ENCODE data around the gene SAMD14. TPM values are rescaled to one million over a fixed set of nuclear protein-coding genes. Genes with fewer than 3 reads are reported as not detected.
A peak's percentile ranks its signal among the peaks of the same experiment; 100 is the strongest.

The SAMD14 gene
- total and polyA plus RNA-seq, 12 donors = 1.1 to 12.6 (median 3.3) TPM

DNA sequence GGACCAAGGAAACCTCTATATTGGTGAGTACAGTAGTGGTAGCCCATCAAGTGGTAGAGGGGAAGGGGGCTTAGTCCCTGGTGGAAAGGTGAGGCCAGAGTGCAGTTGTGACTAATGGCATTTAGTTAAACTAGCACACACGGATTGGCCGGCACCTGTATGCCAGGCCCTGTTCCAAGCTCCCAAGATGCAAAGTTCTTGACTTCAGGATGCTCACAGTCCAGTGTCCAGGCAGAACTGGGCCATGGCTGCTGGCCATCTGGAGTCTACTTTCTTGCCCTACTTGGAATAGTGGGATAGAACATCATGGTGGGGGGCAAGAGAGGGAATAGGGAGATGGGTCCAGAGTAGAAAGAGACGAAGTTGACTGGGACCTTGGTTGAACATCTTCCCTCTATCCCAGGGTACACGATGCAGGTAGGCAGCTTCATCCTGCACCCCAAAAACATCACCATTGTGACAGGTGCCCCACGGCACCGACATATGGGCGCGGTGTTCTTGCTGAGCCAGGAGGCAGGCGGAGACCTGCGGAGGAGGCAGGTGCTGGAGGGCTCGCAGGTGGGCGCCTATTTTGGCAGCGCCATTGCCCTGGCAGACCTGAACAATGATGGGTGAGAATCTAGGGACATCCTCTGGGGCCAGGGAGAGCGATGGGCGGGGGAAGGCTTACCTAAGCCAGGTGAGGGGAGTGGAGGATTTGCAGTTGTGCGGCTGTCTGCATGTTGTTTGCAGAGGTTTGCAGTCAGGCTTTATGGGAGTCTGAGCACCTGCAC lies 58.9 kb downstream of the SAMD14 start:
- Histone ChIP-seq H3K9me3 (replicated peaks in 1 of 3) (no peaks in the 10 kb centered on the region), H3K4me3 (no peak overlapping the region), H3K27ac (no peak overlapping the region), H3K27me3 (no peaks in the 10 kb centered on the region), H3K4me1 (replicated peaks in 1 of 2) (peaks cover 0 to 8% of the 10 kb centered on the region in 2 donors), H3K36me3 (replicated peaks in 1 of 2) (peaks cover 0 to 79% of the 10 kb centered on the region in 2 donors)
- WGBS, 4 donors = 91 to 99% (median 94%) methylated on average over 12 to 16 of the region's 16 CpGs
- TF ChIP-seq, protein P1, sequence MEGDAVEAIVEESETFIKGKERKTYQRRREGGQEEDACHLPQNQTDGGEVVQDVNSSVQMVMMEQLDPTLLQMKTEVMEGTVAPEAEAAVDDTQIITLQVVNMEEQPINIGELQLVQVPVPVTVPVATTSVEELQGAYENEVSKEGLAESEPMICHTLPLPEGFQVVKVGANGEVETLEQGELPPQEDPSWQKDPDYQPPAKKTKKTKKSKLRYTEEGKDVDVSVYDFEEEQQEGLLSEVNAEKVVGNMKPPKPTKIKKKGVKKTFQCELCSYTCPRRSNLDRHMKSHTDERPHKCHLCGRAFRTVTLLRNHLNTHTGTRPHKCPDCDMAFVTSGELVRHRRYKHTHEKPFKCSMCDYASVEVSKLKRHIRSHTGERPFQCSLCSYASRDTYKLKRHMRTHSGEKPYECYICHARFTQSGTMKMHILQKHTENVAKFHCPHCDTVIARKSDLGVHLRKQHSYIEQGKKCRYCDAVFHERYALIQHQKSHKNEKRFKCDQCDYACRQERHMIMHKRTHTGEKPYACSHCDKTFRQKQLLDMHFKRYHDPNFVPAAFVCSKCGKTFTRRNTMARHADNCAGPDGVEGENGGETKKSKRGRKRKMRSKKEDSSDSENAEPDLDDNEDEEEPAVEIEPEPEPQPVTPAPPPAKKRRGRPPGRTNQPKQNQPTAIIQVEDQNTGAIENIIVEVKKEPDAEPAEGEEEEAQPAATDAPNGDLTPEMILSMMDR (IDR thresholded peaks at IDR 0.05) = no peak
- no peak for TF ChIP-seq POLR2A (IDR thresholded peaks at IDR 0.05)
- intact Hi-C loops (cut with DNase I) = loop anchor here in 1 of 2 donors (5.0 kb wide), 1 partner anchor 44 kb away; no protein-coding TSS in a partner anchor
- DNase-seq = no peak

DNA sequence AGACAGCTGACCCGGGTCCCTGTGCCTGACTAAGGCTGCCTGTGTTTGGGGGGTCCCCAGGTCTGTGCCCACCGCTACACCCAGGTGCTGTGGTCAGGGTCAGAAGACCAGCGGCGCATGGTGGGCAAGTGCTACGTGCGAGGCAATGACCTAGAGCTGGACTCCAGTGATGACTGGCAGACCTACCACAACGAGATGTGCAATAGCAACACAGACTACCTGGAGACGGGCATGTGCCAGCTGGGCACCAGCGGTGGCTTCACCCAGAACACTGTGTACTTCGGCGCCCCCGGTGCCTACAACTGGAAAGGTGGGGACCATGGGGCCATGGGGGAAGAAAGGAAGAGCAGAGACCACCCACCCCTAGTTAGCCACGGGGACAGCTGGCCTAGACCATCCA lies 62.0 kb downstream of the SAMD14 start:
- Histone ChIP-seq H3K27me3 (no peaks in the 10 kb centered on the region), H3K4me1 (replicated peaks in 1 of 2) (peaks cover 18 to 33% of the 10 kb centered on the region in 2 donors), H3K4me3 (no peak overlapping the region), H3K9me3 (replicated peaks in 1 of 3) (no peaks in the 10 kb centered on the region), H3K36me3 (replicated peaks in 1 of 2) (peaks cover 0 to 55% of the 10 kb centered on the region in 2 donors), H3K27ac (no peak overlapping the region)
- intact Hi-C loops (cut with DNase I) = no loop called here
- WGBS, 4 donors = 85 to 96% (median 94%) methylated on average over 8 to 13 of the region's 13 CpGs
- TF ChIP-seq POLR2A (IDR thresholded peaks at IDR 0.05) = no peak
- TF ChIP-seq, protein P1 (IDR thresholded peaks at IDR 0.05) = no peak
- DNase-seq = no peak

DNA sequence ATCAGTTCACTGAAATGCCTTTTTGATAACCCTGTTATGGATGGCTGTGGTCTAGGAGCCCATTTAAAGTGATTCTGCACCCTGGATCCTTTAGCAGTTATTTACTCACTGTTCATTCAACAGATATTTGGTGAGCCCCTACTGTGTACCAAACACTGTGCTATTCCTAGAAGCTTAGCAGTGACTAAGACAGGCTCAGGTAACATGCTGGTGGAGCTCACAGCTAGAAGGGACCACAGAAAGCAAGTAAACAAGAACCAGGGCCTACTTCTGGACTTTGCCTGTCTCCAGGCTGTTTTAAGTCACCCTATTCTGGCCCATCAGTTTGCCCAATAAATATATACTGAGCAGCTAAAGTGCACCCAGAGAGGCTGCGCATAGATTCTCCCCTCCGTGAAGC lies 63.0 kb downstream of the SAMD14 start:
- intact Hi-C loops (cut with DNase I) = no loop called here
- WGBS, 4 donors = 94 to 100% (median 98%) methylated on average over 2 of the region's 2 CpGs
- Histone ChIP-seq H3K4me3 (no peak overlapping the region), H3K4me1 (replicated peaks in 1 of 2) (peaks cover 28 to 37% of the 10 kb centered on the region in 2 donors), H3K27ac (no peak overlapping the region), H3K27me3 (no peaks in the 10 kb centered on the region), H3K36me3 (replicated peaks in 1 of 2) (peaks cover 0 to 47% of the 10 kb centered on the region in 2 donors), H3K9me3 (replicated peaks in 1 of 3) (no peaks in the 10 kb centered on the region)
- DNase-seq = no peak
- no peak for TF ChIP-seq POLR2A (IDR thresholded peaks at IDR 0.05)
- TF ChIP-seq, protein P1 (IDR thresholded peaks at IDR 0.05) = no peak

DNA sequence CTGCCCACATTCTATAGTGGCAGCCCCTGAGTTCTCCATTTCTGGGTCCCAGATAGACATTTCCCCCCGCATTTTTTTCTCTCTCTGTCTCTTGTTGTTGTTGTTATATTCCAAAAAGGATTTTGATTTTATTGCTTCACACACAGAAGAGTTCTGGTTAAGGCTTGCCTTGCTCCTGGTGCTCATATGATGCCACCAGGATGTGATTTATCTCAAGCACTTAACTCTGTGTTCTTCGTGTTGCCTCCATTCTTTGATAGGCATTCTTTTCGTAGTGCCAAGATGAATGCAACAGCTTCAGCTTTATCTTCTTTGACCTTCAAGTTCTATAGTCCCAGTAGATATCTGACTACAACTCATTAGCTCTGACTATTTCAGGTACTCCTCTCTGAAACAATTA lies 64.9 kb downstream of the SAMD14 start:
- TF ChIP-seq, protein P1 (IDR thresholded peaks at IDR 0.05) = no peak
- TF ChIP-seq POLR2A (IDR thresholded peaks at IDR 0.05) = no peak
- Histone ChIP-seq H3K27me3 (no peaks in the 10 kb centered on the region), H3K4me3 (no peak overlapping the region), H3K36me3 (replicated peaks in 1 of 2) (peaks cover 0 to 31% of the 10 kb centered on the region in 2 donors), H3K4me1 (replicated peaks in 1 of 2) (peaks cover 46 to 56% of the 10 kb centered on the region in 2 donors), H3K27ac (peak overlapping the region in 4 of 5 donors; percentile 64 to 90 (median 72)), H3K9me3 (replicated peaks in 1 of 3) (no peaks in the 10 kb centered on the region)
- no peak for DNase-seq
- intact Hi-C loops (cut with DNase I) = no loop called here
- WGBS, 4 donors = 37 to 51% (median 42%) methylated on average over 3 of the region's 3 CpGs
